ENCODE data around the gene TCP11. TPM values are rescaled to one million over a fixed set of nuclear protein-coding genes. Genes with fewer than 3 reads are reported as not detected.
"Not testable (repeated sequence)": the region's sequence is repeated elsewhere in the genome, so short reads cannot be mapped to it uniquely, and the experiment has no call there.

Gene TCP11
- total RNA-seq, 1 experiment from 2014 or later, result not detected

- H3K27ac ChIP-seq (ENCODE audit: insufficient read length, low read depth, low read length), result no peak overlapping the region
- H3K9ac ChIP-seq (ENCODE audit: extremely low read depth, insufficient read length, low read length), result no peak overlapping the region
- Mint-ChIP-seq H3K36me3 (ENCODE audit: insufficient read depth in 1 of 3, low read depth in 3 of 3) (peaks cover 0 to 4% (median 3%) of the 10 kb centered on the region in 3 experiments; a peak in 4 of 7 replicates), H3K4me3 (no peak overlapping the region), H3K27me3 (ENCODE audit: low read depth) (peaks cover 5% of the 10 kb centered on the region; the same call in 1 of the 2 replicates), H3K27ac (no peak overlapping the region), H3K9me3 (peaks cover 10 to 13% of the 10 kb centered on the region in 2 experiments; a peak in 4 of 5 replicates), H3K4me1 (no peaks in the 10 kb centered on the region)
- no peak overlapping the region for H4K8ac ChIP-seq (replicated peaks; ENCODE audit: insufficient read length, low read depth, low read length)
- H3T11ph ChIP-seq (ENCODE audit: low read length), result no peak overlapping the region
- H2BK15ac ChIP-seq (ENCODE audit: low read depth, low read length), result no peak overlapping the region
- H2AK5ac ChIP-seq (ENCODE audit: insufficient read length, low read length), result no peak overlapping the region
- no peak overlapping the region for H3K4me2 ChIP-seq (ENCODE audit: insufficient read depth, insufficient read length, low read length)
- no peak overlapping the region for H2AFZ ChIP-seq (ENCODE audit: low read length)
- no peaks in the 10 kb centered on the region for H3K4me1 ChIP-seq (ENCODE audit: insufficient read depth, low read length)
- H4K91ac ChIP-seq (ENCODE audit: insufficient read length, low read depth, low read length), result no peak overlapping the region
- no peak overlapping the region for H3K23ac ChIP-seq (ENCODE audit: insufficient read length, low read depth, low read length)
- no peak overlapping the region for H3K18ac ChIP-seq (ENCODE audit: insufficient read length, low read depth, low read length)
- no peaks in the 10 kb centered on the region for H3K9me3 ChIP-seq (ENCODE audit: control insufficient read depth, low read depth, low read length)
- no peak overlapping the region for H2BK20ac ChIP-seq (ENCODE audit: low read depth, low read length, poor library complexity, severe bottlenecking)
- TF ChIP-seq CTCF (conservative IDR thresholded peaks at IDR 0.05), result no peak
- no peaks in the 10 kb centered on the region for H3K79me1 ChIP-seq (ENCODE audit: insufficient read depth, low read depth, low read length, poor library complexity, severe bottlenecking)
- no peak for DNase-seq
- no peak overlapping the region for H3K4ac ChIP-seq (ENCODE audit: low read depth, low read length)
- no peaks in the 10 kb centered on the region for H3K23me2 ChIP-seq (ENCODE audit: insufficient read length, low read depth, low read length, poor library complexity, severe bottlenecking)
- H2BK120ac ChIP-seq (ENCODE audit: low read depth, low read length, poor library complexity, severe bottlenecking), result no peak overlapping the region
- no peak overlapping the region for H2BK12ac ChIP-seq (ENCODE audit: insufficient read length, low read depth, low read length)
- no peaks in the 10 kb centered on the region for H3K79me2 ChIP-seq (ENCODE audit: insufficient read depth, low read length)
- WGBS (ENCODE audit: extremely low coverage, insufficient read length, low lambda C conversion rate), result no CpG with 5 or more reads among the region's 2 CpGs
- H3K14ac ChIP-seq (ENCODE audit: insufficient read depth, low read length), result no peak overlapping the region
- H4K5ac ChIP-seq (ENCODE audit: insufficient read length, low read depth, low read length), result no peak overlapping the region
- H3K27me3 ChIP-seq (ENCODE audit: insufficient read depth, low read length), result no peaks in the 10 kb centered on the region
- no peak overlapping the region for H3K56ac ChIP-seq (ENCODE audit: insufficient read length, low read depth, low read length)
- no peaks in the 10 kb centered on the region for H4K20me1 ChIP-seq (ENCODE audit: control insufficient read depth, insufficient read depth, insufficient read length)
- H2BK5ac ChIP-seq (ENCODE audit: insufficient read length, low read length), result no peak overlapping the region
These were observed 32.7 kb downstream of the TCP11 start for GRCh38 chr6:35108309-35108885.

- WGBS (ENCODE audit: extremely low coverage, insufficient read length, low lambda C conversion rate), result no CpG with 5 or more reads among the region's 5 CpGs
- not testable (repeated sequence) for H3K27ac Mint-ChIP-seq
These were observed 33.4 kb downstream of the TCP11 start for GRCh38 chr6:35107761-35108160.

More at GRCh38 chr6:35107761-35108160, 33.4 kb downstream of the TCP11 start:
- H3K4me1 ChIP-seq (ENCODE audit: insufficient read depth, low read length); H3K18ac ChIP-seq (ENCODE audit: insufficient read length, low read depth, low read length); H3K9me3 ChIP-seq (ENCODE audit: control insufficient read depth, low read depth, low read length); H3K27me3 ChIP-seq (ENCODE audit: insufficient read depth, low read length); H2AK5ac ChIP-seq (ENCODE audit: insufficient read length, low read length); H2BK15ac ChIP-seq (ENCODE audit: low read depth, low read length); H3K4me3 Mint-ChIP-seq; H4K8ac ChIP-seq (replicated peaks; ENCODE audit: insufficient read length, low read depth, low read length); H3K27me3 Mint-ChIP-seq (ENCODE audit: low read depth); H2BK120ac ChIP-seq (ENCODE audit: low read depth, low read length, poor library complexity, severe bottlenecking); H2BK20ac ChIP-seq (ENCODE audit: low read depth, low read length, poor library complexity, severe bottlenecking); H4K20me1 ChIP-seq (ENCODE audit: control insufficient read depth, insufficient read depth, insufficient read length); DNase-seq; H3K79me1 ChIP-seq (ENCODE audit: insufficient read depth, low read depth, low read length, poor library complexity, severe bottlenecking); H3K36me3 Mint-ChIP-seq (ENCODE audit: insufficient read depth in 1 of 3, low read depth in 3 of 3); H3T11ph ChIP-seq (ENCODE audit: low read length); H2BK5ac ChIP-seq (ENCODE audit: insufficient read length, low read length); H2AFZ ChIP-seq (ENCODE audit: low read length); H3K27ac ChIP-seq (ENCODE audit: insufficient read length, low read depth, low read length); H3K4ac ChIP-seq (ENCODE audit: low read depth, low read length); H3K9ac ChIP-seq (ENCODE audit: extremely low read depth, insufficient read length, low read length); H2BK12ac ChIP-seq (ENCODE audit: insufficient read length, low read depth, low read length); H4K5ac ChIP-seq (ENCODE audit: insufficient read length, low read depth, low read length); H3K56ac ChIP-seq (ENCODE audit: insufficient read length, low read depth, low read length); H3K4me1 Mint-ChIP-seq; H3K14ac ChIP-seq (ENCODE audit: insufficient read depth, low read length); H3K79me2 ChIP-seq (ENCODE audit: insufficient read depth, low read length); H3K23me2 ChIP-seq (ENCODE audit: insufficient read length, low read depth, low read length, poor library complexity, severe bottlenecking); H3K4me2 ChIP-seq (ENCODE audit: insufficient read depth, insufficient read length, low read length); H3K23ac ChIP-seq (ENCODE audit: insufficient read length, low read depth, low read length); H4K91ac ChIP-seq (ENCODE audit: insufficient read length, low read depth, low read length): not testable (repeated sequence)
- H3K9me3 Mint-ChIP-seq, result peaks cover 10 to 13% of the 10 kb centered on the region in 2 experiments; a peak in 4 of 5 replicates
